Measurements from ENCODE around the gene SLC4A2.

The SLC4A2 gene

DNA sequence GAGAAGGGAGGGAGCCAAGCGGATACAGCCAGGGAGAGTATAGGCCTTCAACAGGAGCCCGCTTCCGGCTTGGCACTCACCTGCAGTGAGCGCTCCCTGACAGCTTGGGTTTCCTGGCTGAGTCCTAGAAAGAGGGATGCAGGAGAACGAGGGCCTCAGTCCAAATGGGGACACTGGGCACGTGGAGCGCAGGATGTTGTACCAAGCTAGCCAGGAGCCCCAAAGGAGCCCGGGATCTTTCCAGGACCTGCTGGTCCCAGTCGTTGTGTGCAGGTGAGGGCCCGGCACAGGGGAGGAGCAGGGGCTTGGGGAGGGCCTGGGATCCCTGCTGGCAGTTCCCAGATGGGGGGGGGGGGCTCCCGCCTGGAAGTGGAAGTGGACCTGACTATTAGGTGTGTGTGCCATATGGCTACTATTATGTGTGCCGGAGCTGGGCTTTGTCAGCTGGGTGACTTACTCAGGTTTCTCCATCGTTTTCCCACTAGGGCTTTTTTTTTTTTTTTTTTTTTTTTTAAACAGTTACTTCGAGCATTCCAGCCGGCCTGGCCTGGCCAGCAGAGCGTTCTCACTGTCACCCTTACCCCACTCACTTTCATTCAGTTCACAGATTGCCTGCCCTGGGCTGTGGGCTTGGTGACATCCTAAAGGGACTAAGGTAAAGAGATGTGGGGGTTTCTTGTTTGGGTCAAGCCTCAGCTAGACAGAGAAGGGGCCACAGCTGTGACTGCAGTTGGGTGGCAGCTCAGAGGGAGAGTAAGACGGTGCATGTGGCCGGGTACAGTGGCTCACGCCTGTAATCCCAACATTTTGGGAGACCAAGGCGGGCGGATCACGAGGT, 30.7 kb downstream of the SLC4A2 start:
- peak overlapping the region; percentile 87 for H3K4me3 ChIP-seq (ENCODE audit: low read depth, low read length)
- TF ChIP-seq, protein P1, sequence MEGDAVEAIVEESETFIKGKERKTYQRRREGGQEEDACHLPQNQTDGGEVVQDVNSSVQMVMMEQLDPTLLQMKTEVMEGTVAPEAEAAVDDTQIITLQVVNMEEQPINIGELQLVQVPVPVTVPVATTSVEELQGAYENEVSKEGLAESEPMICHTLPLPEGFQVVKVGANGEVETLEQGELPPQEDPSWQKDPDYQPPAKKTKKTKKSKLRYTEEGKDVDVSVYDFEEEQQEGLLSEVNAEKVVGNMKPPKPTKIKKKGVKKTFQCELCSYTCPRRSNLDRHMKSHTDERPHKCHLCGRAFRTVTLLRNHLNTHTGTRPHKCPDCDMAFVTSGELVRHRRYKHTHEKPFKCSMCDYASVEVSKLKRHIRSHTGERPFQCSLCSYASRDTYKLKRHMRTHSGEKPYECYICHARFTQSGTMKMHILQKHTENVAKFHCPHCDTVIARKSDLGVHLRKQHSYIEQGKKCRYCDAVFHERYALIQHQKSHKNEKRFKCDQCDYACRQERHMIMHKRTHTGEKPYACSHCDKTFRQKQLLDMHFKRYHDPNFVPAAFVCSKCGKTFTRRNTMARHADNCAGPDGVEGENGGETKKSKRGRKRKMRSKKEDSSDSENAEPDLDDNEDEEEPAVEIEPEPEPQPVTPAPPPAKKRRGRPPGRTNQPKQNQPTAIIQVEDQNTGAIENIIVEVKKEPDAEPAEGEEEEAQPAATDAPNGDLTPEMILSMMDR (IDR thresholded peaks at IDR 0.05; ENCODE audit: low read depth, low read length) = no peak

DNA sequence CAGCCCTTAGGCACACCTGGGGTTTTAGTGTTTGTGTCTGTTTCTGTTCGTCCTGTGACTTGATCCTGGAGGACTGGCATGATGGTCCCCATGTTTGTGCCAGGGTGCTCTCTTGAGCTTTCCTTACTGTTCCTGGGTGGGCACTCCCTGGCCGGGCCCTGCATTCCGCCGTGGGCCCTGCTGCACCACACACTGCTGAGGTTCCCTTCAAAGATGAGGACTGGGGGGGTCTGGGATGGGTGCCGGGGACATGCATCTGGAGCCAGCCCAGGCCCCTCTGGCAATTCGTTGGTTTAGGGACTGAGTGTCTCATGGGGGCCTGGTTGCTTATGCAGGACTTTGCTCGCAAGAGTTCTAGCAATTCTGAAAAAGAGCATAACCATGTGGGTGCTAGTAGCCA, 31.6 kb downstream of the SLC4A2 start:
- no peak overlapping the region for H3K4me3 ChIP-seq (ENCODE audit: low read depth, low read length)
- TF ChIP-seq, protein P1 (IDR thresholded peaks at IDR 0.05; ENCODE audit: low read depth, low read length) = no peak

DNA sequence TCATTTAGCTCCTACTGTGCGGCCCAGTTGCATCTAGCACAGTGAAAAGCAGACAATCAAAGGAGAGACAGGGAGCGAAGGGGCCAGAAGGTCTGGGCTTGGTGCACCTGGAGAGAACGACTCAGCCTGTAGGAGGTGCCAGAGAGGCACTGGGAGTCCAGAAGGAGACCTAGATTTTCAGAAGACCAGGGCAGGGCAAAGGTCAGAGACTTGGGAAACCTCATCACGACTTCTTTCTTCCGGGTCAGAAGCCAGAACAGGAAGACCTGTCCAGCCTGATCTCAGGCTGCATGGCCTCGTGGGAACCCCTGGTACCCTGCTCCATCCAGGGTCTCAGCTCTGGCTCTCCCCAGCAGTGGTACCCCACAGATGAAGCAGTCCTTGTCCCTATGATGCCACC, 32.0 kb downstream of the SLC4A2 start:
- TF ChIP-seq, protein P1 (IDR thresholded peaks at IDR 0.05; ENCODE audit: low read depth, low read length) = peak; percentile 51
- H3K4me3 ChIP-seq (ENCODE audit: low read depth, low read length) = no peak overlapping the region

DNA sequence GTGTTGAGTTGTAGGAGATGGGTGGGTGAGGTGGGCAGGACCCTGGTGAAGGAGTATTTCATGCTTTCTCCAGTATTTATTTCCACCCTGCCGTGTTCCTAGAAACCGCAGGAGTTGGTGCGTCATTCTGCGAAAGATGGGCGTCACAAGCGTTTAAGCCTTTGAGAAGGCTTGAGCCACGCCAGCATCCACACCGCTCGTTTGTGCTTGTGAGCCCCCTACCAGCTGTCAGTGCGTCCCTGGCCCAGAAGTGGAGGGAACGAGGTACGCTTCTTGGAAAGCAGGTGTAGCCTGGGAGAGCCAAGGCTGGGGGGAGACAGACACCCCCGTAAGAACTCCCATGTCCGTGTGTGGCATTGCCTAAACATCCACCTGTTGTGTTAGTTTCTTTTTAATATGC, 32.6 kb downstream of the SLC4A2 start:
- no peak overlapping the region for H3K4me3 ChIP-seq (ENCODE audit: low read depth, low read length)
- TF ChIP-seq, protein P1 (IDR thresholded peaks at IDR 0.05; ENCODE audit: low read depth, low read length) = no peak

DNA sequence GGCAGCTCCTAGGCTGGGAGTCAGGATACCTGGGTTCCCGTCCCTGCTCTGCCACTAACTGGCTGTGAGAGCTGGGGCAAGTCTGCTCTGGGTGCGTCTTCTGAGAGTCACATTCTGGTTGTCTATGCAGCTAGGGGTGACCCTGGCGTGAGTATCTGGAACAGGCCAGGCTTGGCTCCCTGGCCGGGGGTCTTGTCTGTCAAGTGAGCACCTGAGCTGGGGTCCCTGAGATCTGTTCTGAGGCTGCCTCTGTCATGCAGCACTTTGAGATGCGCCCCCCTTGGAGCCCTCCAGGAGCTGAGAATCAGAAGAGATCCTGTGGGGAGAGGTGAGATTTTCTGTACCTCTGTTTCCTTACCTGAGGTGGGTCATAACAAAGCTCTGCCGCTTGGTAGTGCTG, 34.4 kb downstream of the SLC4A2 start:
- H3K4me3 ChIP-seq (ENCODE audit: low read depth, low read length) = no peak overlapping the region
- TF ChIP-seq, protein P1 (IDR thresholded peaks at IDR 0.05; ENCODE audit: low read depth, low read length) = no peak

DNA sequence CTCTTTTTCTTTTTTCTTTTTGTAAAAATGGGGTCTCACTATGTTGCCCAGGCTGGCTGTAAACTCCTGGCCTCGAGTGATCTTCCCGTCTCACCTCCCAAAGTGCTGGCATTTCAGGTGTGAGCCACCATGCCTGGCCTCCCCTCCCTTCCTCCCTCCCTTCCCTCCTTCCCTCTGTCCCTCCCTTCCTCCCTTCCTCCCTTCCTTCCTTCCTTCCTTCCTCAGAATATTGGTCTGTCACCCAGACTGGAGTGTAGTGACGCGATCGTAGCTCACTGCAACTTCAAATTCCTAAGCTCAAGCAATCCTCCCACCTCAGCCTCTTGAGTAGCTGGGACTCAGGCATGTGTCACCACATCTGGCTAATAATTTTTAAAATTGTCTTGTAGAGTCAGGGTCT, 35.3 kb downstream of the SLC4A2 start:
- no peak overlapping the region for H3K4me3 ChIP-seq (ENCODE audit: low read depth, low read length)

More for the DNA sequence above, 35.3 kb downstream of the SLC4A2 start:
- TF ChIP-seq, protein P1 (IDR thresholded peaks at IDR 0.05; ENCODE audit: low read depth, low read length) = no peak
